Mesenchymal stem cell (in vitro differentiated cells and primary cell): Measurements from ENCODE around the gene NR2F1-AS1.

Experiments used
- DNase-seq: peaks from one replicate; pipeline ENCODE4 v3.0.0-alpha.2; 2013
- H2AFZ ChIP-seq: one replicate; pipeline ENCODE4 v1.6.1; 2013; ENCODE audit warnings: low read depth, mild to moderate bottlenecking, control low read depth, inconsistent platforms, low read length, moderate library complexity
- H2AK5ac ChIP-seq: 2 replicates; pipeline ENCODE4 v1.6.1; 2013; ENCODE audit warnings: low read length, moderate library complexity, mild to moderate bottlenecking, inconsistent platforms; ENCODE audit not compliant: severe bottlenecking
- H2BK120ac ChIP-seq: one replicate; pipeline ENCODE4 v1.6.1; 2013; ENCODE audit warnings: low read depth, mild to moderate bottlenecking, inconsistent platforms, low read length, moderate library complexity
- H2BK12ac ChIP-seq, 2 experiments: one replicate each; pipeline ENCODE4 v1.6.1; 2013; ENCODE audit warnings: inconsistent platforms in 2 of 2, low read length in 2 of 2, mild to moderate bottlenecking in 2 of 2, moderate library complexity in 2 of 2, control low read depth in 1 of 2
- H2BK15ac ChIP-seq: one replicate; pipeline ENCODE4 v1.6.1; 2013; ENCODE audit warnings: mild to moderate bottlenecking, low read depth, inconsistent platforms; ENCODE audit not compliant: poor library complexity, severe bottlenecking
- H2BK5ac ChIP-seq: 2 replicates; pipeline ENCODE4 v1.6.1; 2013; ENCODE audit warnings: low read depth, mild to moderate bottlenecking, low read length, control low read depth, inconsistent platforms; ENCODE audit not compliant: poor library complexity, severe bottlenecking
- H3K14ac ChIP-seq, 2 experiments: one replicate each; pipeline ENCODE4 v1.6.1; 2013; ENCODE audit warnings: inconsistent platforms in 2 of 2, low read length in 2 of 2, control low read depth in 1 of 2, mild to moderate bottlenecking in 1 of 2, moderate library complexity in 1 of 2
- H3K18ac ChIP-seq, 2 experiments: one replicate each; pipeline ENCODE4 v1.6.1; 2013; ENCODE audit warnings: inconsistent platforms in 2 of 2, low read length in 2 of 2, control low read depth in 1 of 2, low read depth in 1 of 2, mild to moderate bottlenecking in 1 of 2
- H3K23ac ChIP-seq, 2 experiments: one replicate each; pipeline ENCODE4 v1.6.1; 2013; ENCODE audit warnings: inconsistent platforms in 2 of 2, low read length in 2 of 2, mild to moderate bottlenecking in 2 of 2, moderate library complexity in 2 of 2, control low read depth in 1 of 2
- H3K27ac ChIP-seq: 2 replicates; pipeline ENCODE4 v1.5.1; 2013; ENCODE audit warnings: mild to moderate bottlenecking, moderate library complexity, low read length, control low read depth, inconsistent platforms; ENCODE audit not compliant: poor library complexity, severe bottlenecking
- H3K27me3 ChIP-seq, 2 experiments: 2 replicates each; pipeline versions ENCODE4 v1.6.1 to v1.7.0; 2013; ENCODE audit warnings: low read length in 2 of 2, mild to moderate bottlenecking in 2 of 2, moderate library complexity in 2 of 2, control low read depth in 1 of 2, inconsistent platforms in 1 of 2; ENCODE audit not compliant: control insufficient read depth in 1 of 2, insufficient read depth in 1 of 2
- H3K36me3 ChIP-seq, 2 experiments: 2 replicates each; pipeline versions ENCODE4 v1.6.1 to v1.7.0; 2013; ENCODE audit warnings: low read length in 2 of 2, control low read depth in 1 of 2, inconsistent platforms in 1 of 2, low read depth in 1 of 2, mild to moderate bottlenecking in 1 of 2; ENCODE audit not compliant: insufficient read depth in 2 of 2, control insufficient read depth in 1 of 2
- H3K4ac ChIP-seq, 2 experiments: one replicate each; pipeline ENCODE4 v1.6.1; 2013; ENCODE audit warnings: inconsistent platforms in 2 of 2, low read length in 2 of 2, mild to moderate bottlenecking in 2 of 2, moderate library complexity in 2 of 2, control low read depth in 1 of 2, low read depth in 1 of 2
- H3K4me1 ChIP-seq: 2 replicates; pipeline ENCODE4 v1.6.1; 2013; ENCODE audit warnings: low read depth, low read length, control low read depth; ENCODE audit not compliant: control insufficient read depth, insufficient read depth
- H3K4me2 ChIP-seq: 2 replicates; pipeline ENCODE4 v1.6.1; 2013; ENCODE audit warnings: low read length, mild to moderate bottlenecking, inconsistent platforms; ENCODE audit not compliant: poor library complexity, severe bottlenecking
- H3K4me3 ChIP-seq, 2 experiments: 2 replicates each; pipeline versions ENCODE4 v1.5.1 to v1.7.0; 2013; ENCODE audit warnings: low read length in 2 of 2, mild to moderate bottlenecking in 2 of 2, control low read depth in 1 of 2, low read depth in 1 of 2; ENCODE audit not compliant: insufficient read depth in 1 of 2
- H3K79me1 ChIP-seq: replicated peaks from 2 replicates; pipeline ENCODE4 v1.6.1; 2013; ENCODE audit warnings: mild to moderate bottlenecking, control low read depth, low read length, inconsistent platforms; ENCODE audit not compliant: poor library complexity, severe bottlenecking
- H3K9ac ChIP-seq: 2 replicates; pipeline ENCODE4 v1.7.0; 2013; ENCODE audit warnings: mild to moderate bottlenecking, low read length, moderate library complexity
- H3K9me3 ChIP-seq: 2 replicates; pipeline ENCODE4 v1.7.0; 2013; ENCODE audit warnings: mild to moderate bottlenecking, low read length; ENCODE audit not compliant: control insufficient read depth
- H4K8ac ChIP-seq: one replicate; pipeline ENCODE4 v1.6.1; 2013; ENCODE audit warnings: inconsistent platforms, mild to moderate bottlenecking, low read length, moderate library complexity
- H4K91ac ChIP-seq: one replicate; pipeline ENCODE4 v1.6.1; 2013; ENCODE audit warnings: mild to moderate bottlenecking, low read length, inconsistent platforms
- WGBS: methylation state at CpG from one replicate; pipeline ENCODE4 v1.1.7; 2013; ENCODE audit warnings: mixed read lengths; 5-methylcytosine and 5-hydroxymethylcytosine counted together

NR2F1-AS1 gene

DNA sequence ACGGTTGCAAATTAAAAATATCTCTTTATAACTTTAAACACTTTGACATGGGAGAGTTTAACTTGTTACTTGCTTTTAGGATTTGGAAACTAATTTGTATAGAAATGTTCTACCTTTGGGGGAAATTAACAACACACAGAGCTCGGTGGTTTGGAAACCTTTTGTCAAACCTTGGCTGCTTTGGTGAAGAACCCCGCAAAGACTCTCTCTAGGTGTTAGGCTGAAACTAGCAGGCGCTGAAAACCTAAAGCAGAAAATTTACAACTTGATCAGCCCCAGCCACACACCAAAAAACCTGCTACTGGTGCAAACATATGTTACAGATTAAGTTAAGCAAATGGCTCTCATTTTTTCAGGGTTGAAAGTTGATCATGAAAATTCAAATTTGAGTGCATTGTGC, 27.8 kb upstream of the NR2F1-AS1 start:
- peaks cover 16% of the 10 kb centered on the region for H3K4me1 ChIP-seq
- no peaks in the 10 kb centered on the region for H3K79me1 ChIP-seq
- no peak overlapping the region for H2AFZ ChIP-seq
- no peak overlapping the region for H3K4ac ChIP-seq
- no peak overlapping the region for H3K9ac ChIP-seq
- H4K8ac ChIP-seq = no peak overlapping the region
- no peak overlapping the region for H3K27ac ChIP-seq
- H3K4me3 ChIP-seq = no peak overlapping the region
- no peaks in the 10 kb centered on the region for H3K9me3 ChIP-seq
- no peak overlapping the region for H2BK12ac ChIP-seq
- no peak overlapping the region for H2BK15ac ChIP-seq
- no peak overlapping the region for H4K91ac ChIP-seq
- DNase-seq = no peak
- H3K14ac ChIP-seq = no peak overlapping the region
- no peak overlapping the region for H2BK5ac ChIP-seq
- no peaks in the 10 kb centered on the region for H3K36me3 ChIP-seq
- H3K27me3 ChIP-seq = peaks cover 63 to 84% of the 10 kb centered on the region in 2 experiments
- WGBS = 0% methylated on average over 2 of the region's 4 CpGs
- no peak overlapping the region for H2AK5ac ChIP-seq
- no peak overlapping the region for H3K23ac ChIP-seq
- no peak overlapping the region for H3K18ac ChIP-seq
- no peak overlapping the region for H2BK120ac ChIP-seq
- no peak overlapping the region for H3K4me2 ChIP-seq

DNA sequence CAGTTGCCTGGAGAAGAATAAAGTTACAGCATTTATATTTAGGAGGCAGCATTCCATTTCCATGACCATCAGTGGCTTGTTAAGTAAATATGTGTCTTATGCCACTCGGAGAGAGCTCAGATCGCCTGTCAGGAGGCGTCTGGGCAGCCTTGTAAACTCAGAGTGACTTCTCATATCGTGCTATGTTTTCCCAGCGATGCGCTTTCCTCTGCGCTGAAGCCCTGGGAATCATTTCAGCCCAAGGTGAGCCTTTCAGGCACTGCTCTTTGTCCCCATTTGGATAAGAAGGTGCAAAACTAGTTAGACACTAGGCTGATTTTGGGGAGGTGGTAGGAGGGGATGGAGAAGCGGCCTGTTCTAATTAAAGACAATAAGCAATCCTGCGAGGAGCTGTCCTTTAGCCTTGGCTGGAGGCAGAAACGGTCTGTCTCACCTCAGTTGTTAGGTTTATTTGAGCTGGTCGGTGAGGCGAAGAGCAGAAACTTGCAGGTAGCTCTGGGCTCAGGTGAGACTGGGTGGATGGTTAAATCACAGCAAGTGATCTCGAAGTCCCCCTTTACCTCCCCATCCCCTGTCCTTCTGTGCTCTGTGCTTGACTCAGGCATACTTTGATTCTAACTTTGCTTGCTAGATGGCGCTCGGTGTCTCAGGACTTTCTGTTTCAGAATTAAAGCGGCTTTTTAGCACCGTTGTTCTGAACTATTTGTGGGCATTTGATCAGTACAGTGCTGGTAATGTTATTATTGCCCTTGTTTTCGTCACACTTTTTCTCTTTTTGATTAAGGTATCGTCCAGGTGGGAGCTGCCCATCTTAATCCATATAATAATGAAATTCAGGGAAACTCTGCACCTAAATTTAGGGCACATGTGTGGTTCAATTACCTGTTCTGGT, 26.6 kb upstream of the NR2F1-AS1 start:
- Histone ChIP-seq H3K9ac (no peak overlapping the region), H3K18ac (no peak overlapping the region), H4K91ac (no peak overlapping the region), H2AK5ac (no peak overlapping the region), H3K4ac (no peak overlapping the region), H4K8ac (no peak overlapping the region), H3K9me3 (no peaks in the 10 kb centered on the region), H3K4me2 (peak overlapping the region; percentile 85), H2BK12ac (no peak overlapping the region), H2BK15ac (no peak overlapping the region), H3K4me1 (peaks cover 17% of the 10 kb centered on the region), H2AFZ (no peak overlapping the region), H3K27ac (peak overlapping the region; percentile 35), H3K4me3 (peak overlapping the region in 1 of 2 experiments; percentile 64), H2BK120ac (no peak overlapping the region), H2BK5ac (no peak overlapping the region), H3K23ac (no peak overlapping the region), H3K27me3 (peaks cover 68 to 84% of the 10 kb centered on the region in 2 experiments), H3K36me3 (no peaks in the 10 kb centered on the region), H3K79me1 (no peaks in the 10 kb centered on the region), H3K14ac (no peak overlapping the region)
- peak; percentile 78 for DNase-seq
- 2% methylated on average over 18 of the region's 19 CpGs for WGBS

DNA sequence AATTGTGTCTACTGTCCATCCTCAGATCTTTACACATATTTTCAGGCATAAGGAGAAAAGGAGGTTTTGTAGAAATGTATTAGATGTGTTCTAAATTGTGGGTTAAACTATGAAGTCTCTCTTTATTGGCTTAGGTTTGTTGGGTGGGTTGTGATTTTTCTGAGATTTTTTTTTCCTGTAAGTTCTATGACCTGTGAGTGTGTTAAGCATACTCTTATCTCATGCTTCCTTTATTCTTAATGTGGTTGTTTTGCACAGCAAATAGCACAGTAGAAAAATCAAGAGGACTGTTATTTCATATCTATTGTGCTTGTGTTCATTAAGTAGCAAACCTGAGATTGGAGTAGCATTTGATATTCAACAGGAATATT, 25.3 kb upstream of the NR2F1-AS1 start:
- H2BK15ac ChIP-seq = no peak overlapping the region
- H3K4me3 ChIP-seq = no peak overlapping the region
- H3K36me3 ChIP-seq = no peaks in the 10 kb centered on the region
- no peak overlapping the region for H3K18ac ChIP-seq
- no peak overlapping the region for H2BK5ac ChIP-seq
- H2AK5ac ChIP-seq = no peak overlapping the region
- no peak overlapping the region for H3K4ac ChIP-seq
- no peak overlapping the region for H3K9ac ChIP-seq
- no peak overlapping the region for H3K27ac ChIP-seq
- peaks cover 14% of the 10 kb centered on the region for H3K4me1 ChIP-seq
- H3K79me1 ChIP-seq = no peaks in the 10 kb centered on the region
- no peak overlapping the region for H2BK120ac ChIP-seq
- no peak overlapping the region for H4K8ac ChIP-seq
- no peak overlapping the region for H4K91ac ChIP-seq
- no peak overlapping the region for H3K23ac ChIP-seq
- no peak for DNase-seq
- no peak overlapping the region for H2BK12ac ChIP-seq
- H3K9me3 ChIP-seq = no peaks in the 10 kb centered on the region
- peaks cover 70 to 85% of the 10 kb centered on the region in 2 experiments for H3K27me3 ChIP-seq
- H3K14ac ChIP-seq = no peak overlapping the region
- H2AFZ ChIP-seq = no peak overlapping the region
- no peak overlapping the region for H3K4me2 ChIP-seq

DNA sequence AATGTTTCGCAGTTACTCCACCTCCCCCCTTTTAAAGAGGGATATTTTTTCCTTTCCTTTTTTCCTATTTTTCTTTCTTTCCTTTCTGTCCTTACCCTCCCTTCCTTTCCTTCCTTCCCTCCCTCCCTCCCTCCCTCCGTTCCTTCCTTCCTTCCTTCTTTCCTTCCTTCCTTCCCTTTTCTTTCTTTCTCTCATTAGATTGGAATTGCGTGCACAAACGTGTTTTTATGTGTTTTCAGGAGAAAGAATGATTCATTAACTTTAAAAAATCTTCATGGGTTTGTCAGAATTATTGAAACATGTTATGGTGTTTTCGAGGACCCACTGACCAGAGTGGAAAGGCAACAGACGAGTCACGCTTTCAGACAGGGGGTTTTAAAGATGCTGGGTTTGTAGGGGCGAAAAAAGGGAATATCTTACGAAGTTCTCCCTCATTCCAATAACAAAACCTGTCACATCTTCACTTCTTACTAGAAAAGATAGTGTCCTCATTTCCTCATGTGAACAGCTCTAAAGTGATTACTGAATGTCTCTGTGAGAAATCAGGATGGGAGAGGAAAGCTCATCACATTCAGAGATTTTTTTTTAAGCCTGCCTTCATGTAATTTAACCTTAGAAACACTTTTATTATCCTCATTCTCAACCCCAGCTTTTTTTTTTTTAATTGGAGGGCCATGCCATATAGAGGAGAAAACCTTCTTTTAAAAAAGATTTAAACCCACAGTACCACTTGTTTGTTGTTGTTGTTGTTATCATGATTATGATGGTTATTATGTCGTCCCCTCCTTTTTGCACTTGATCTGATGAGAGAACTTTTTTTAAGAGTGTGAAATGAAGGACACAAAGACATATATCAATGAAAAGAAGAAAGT, 23.9 kb upstream of the NR2F1-AS1 start:
- H3K4me2 ChIP-seq = no peak overlapping the region
- no peak overlapping the region for H4K91ac ChIP-seq
- no peak overlapping the region for H2AFZ ChIP-seq
- H3K27ac ChIP-seq = no peak overlapping the region
- no peak overlapping the region for H2BK15ac ChIP-seq
- H3K79me1 ChIP-seq = no peaks in the 10 kb centered on the region
- 17% methylated on average over 6 of the region's 10 CpGs for WGBS
- no peak for DNase-seq
- H3K4me1 ChIP-seq = peaks cover 14% of the 10 kb centered on the region
- H3K4ac ChIP-seq = no peak overlapping the region
- no peak overlapping the region for H3K14ac ChIP-seq
- no peak overlapping the region for H3K4me3 ChIP-seq
- no peak overlapping the region for H2BK12ac ChIP-seq
- H3K9ac ChIP-seq = no peak overlapping the region
- H3K23ac ChIP-seq = no peak overlapping the region
- no peak overlapping the region for H2BK120ac ChIP-seq
- peaks cover 70 to 82% of the 10 kb centered on the region in 2 experiments for H3K27me3 ChIP-seq
- H2AK5ac ChIP-seq = no peak overlapping the region
- H3K9me3 ChIP-seq = no peaks in the 10 kb centered on the region
- no peak overlapping the region for H2BK5ac ChIP-seq
- no peaks in the 10 kb centered on the region for H3K36me3 ChIP-seq
- H3K18ac ChIP-seq = no peak overlapping the region
- no peak overlapping the region for H4K8ac ChIP-seq
